ENCODE data around the gene HDX.

- TF ChIP-seq CTCF (IDR thresholded peaks at IDR 0.05) = no peak
- TF ChIP-seq POLR2AphosphoS5 (IDR thresholded peaks at IDR 0.05; ENCODE audit: low read depth, low read length) = no peak
- TF ChIP-seq SIN3A (IDR thresholded peaks at IDR 0.05; ENCODE audit: borderline replicate concordance, low read depth, low read length) = no peak
- TF ChIP-seq EP300 (IDR thresholded peaks at IDR 0.05; ENCODE audit: borderline replicate concordance in 1 of 2, low read depth in 1 of 2, low read length in 1 of 2) = no peak
Measured at GRCh38 chrX:84322083-84322827, 180.0 kb downstream of the HDX start.
